Astrocyte of the spinal cord (primary cell): Measurements from ENCODE around the gene C6orf52.

Experiments
- DNase-seq: peaks from one replicate; pipeline ENCODE4 v3.0.0; 2011; ENCODE audit warnings: low read depth, low spot score
- H3K4me3 ChIP-seq: 2 replicates; pipeline ENCODE4 v1.5.1; 2011; ENCODE audit warnings: low read depth, mild to moderate bottlenecking, low read length, moderate library complexity
- in situ Hi-C: cut with HindIII; loops from 2 replicates; pipeline ENCODE4 v1.10.0; 2017; ENCODE audit warnings: low sequenced_read_pairs
- TF ChIP-seq, protein P1 (sequence below): IDR thresholded peaks from 2 replicates; pipeline ENCODE4 v1.5.1; 2012; ENCODE audit warnings: low read depth, mild to moderate bottlenecking, low read length, inconsistent platforms

The C6orf52 gene

DNA sequence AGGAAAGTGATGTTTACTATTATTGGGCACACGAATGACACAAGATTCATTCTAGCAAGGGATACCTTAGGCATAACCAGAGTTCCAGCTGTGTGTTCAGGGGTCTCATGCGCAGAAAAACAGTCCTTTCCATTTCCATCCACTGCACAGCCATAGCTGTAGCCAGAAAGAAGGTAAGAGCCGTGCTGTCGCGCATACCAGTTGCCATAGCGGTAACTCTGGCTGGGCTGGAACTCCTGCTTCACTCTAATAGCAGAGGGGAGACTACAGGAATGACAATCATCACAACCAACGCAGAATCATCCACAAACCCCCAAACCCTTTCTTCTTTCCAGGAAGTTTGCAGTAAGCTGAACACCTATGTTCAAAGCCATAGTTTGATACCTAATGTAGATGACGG lies 7.5 kb downstream of the C6orf52 start:
- in situ Hi-C loops, result no loop called here
- DNase-seq, result no peak
- TF ChIP-seq, protein P1, sequence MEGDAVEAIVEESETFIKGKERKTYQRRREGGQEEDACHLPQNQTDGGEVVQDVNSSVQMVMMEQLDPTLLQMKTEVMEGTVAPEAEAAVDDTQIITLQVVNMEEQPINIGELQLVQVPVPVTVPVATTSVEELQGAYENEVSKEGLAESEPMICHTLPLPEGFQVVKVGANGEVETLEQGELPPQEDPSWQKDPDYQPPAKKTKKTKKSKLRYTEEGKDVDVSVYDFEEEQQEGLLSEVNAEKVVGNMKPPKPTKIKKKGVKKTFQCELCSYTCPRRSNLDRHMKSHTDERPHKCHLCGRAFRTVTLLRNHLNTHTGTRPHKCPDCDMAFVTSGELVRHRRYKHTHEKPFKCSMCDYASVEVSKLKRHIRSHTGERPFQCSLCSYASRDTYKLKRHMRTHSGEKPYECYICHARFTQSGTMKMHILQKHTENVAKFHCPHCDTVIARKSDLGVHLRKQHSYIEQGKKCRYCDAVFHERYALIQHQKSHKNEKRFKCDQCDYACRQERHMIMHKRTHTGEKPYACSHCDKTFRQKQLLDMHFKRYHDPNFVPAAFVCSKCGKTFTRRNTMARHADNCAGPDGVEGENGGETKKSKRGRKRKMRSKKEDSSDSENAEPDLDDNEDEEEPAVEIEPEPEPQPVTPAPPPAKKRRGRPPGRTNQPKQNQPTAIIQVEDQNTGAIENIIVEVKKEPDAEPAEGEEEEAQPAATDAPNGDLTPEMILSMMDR, result no peak
- H3K4me3 ChIP-seq, result no peak overlapping the region

DNA sequence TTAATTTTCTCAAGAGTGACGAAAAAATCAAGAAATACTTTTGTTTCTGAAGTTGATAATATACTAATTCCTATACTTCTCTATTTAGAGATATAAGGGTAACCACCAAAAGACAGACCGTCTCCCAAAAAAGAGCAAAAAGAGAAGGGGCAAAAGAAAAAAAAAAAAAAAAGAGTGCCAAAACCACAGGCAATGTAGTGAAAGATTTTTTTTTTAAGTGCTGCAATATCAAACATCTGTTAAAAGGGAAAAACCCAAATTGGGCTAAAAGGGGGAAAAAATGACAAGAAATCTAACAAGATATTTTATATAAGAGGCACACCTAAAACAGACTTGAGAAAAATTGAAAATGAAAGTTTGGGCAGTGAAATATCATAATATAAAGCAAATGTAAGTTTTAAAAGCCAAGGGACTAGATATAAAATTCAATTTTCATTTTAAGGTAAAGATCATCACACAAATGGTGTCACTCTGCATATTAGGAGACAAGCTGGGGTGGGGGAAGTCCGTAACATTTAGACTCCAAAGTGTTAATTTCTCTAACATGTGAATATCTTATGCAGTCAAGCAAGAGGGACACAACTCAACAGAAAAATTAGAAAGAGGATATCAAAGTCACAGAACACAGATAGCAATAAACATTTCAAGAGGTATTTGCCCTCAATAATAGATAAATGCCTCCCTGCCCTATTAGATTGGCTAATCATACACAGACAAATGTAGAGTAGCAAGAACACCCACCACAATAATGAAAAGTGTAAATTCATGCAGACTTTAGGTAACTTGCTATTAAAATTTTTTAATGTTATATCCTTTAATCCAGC lies 9.1 kb downstream of the C6orf52 start:
- TF ChIP-seq, protein P1, result no peak
- in situ Hi-C loops, result no loop called here
- no peak for DNase-seq
- no peak overlapping the region for H3K4me3 ChIP-seq

DNA sequence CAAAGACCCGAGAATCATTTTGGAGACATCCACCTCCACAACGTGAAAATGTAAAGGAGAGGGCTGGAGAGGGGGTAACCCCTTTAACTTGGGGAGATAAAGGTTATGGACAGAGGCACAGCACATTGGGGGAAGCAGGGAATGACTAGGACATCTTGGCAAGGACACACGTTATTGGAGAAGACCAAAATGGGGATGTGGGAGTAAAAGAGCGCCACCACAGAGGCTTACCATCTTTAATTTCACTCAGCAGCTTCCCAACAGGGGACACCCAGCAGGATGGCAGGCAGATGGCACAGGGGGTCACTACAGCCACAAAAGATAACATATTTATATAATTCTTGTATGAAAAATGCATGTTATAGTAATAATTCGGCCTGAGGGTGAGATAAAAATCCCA lies 9.8 kb downstream of the C6orf52 start:
- TF ChIP-seq, protein P1, result no peak
- H3K4me3 ChIP-seq, result no peak overlapping the region
- no peak for DNase-seq
- in situ Hi-C loops, result no loop called here

DNA sequence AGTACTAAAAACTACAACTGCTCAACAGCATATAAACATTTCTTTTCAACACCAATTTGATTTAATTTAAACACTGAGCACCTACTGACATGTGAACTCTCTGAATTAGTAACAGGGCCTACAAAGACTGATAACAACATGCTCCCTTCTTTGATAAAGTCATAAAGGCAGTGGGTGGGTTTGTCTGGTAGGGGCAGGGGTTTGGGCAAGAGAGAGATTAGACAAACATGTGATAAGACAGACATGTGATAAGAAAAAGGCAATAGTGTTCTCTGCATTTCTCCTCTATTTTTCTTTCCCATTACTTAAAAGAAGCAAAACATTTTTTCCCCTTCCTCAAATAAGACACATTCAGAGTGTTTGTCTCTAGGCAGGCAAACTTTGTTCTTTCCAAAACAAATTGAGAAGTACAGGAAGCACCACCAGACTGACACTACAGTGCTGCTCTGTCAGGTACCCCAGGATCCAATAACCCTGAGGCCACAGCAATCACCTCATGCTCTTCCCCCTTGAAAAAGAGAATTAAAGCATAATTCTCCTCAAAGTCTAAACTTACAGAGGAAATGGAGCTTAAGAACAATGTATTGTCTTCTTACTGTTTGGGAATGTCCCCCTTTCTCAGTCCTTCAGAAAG lies 11.9 kb downstream of the C6orf52 start:
- H3K4me3 ChIP-seq, result no peak overlapping the region
- TF ChIP-seq, protein P1, result no peak
- DNase-seq, result no peak
- in situ Hi-C loops, result no loop called here

DNA sequence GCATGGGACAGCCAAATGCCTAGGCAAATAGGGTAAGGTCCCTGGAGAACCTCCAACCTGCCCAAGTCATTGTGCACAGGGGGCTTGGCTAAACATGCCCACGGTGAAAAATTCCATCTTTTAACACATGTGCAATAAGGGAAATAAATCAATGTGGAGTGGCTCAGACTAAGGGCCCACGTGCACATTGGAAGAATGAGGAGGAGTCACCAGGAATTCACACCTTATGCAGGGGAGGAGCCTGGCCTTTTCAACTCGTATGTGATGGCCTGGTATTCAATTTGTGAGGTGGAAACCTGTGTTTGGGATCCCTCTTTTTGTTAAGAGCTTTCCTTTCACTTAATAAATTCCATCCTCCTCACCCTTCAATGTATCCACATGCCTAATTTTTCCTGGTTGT lies 12.6 kb downstream of the C6orf52 start:
- in situ Hi-C loops, result no loop called here
- no peak for DNase-seq
- H3K4me3 ChIP-seq, result no peak overlapping the region
- TF ChIP-seq, protein P1, result no peak

DNA sequence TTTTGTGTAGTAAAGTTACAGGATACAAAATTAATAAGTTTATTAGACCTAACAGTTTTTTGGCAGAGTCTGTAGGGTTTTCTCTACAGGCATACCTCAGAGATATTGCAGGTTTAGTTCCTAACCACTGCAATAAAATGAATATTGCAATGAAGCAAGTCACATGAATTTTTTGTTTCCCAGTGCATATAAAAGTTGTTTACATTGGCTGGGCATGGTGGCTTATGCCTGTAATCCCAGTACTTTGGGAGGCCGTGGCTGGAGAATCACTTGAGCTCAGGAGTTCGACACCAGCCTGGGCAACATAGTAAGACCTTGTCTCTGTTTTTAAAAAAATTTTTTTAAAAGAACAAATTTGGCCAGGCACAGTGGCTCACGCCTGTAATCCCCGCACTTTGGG lies 16.0 kb downstream of the C6orf52 start:
- DNase-seq, result no peak
- H3K4me3 ChIP-seq, result no peak overlapping the region
- in situ Hi-C loops, result no loop called here
- TF ChIP-seq, protein P1, result no peak
